AG08395 (cell line): ENCODE results near the gene MDFIC.

Source experiments
- DNase-seq: peaks from one replicate; pipeline ENCODE4 v3.0.0; 2012; ENCODE audit warnings: mixed read lengths, low spot score

MDFIC gene

GRCh38 chr7:114928060-114928459 lies 6.2 kb downstream of the MDFIC start:
- no peak for DNase-seq

- DNase-seq = no peak
Observed at GRCh38 chr7:114929570-114929969, 7.7 kb downstream of the MDFIC start.

GRCh38 chr7:114930107-114930661 lies 8.3 kb downstream of the MDFIC start:
- no peak for DNase-seq

GRCh38 chr7:114930829-114931655 lies 9.1 kb downstream of the MDFIC start:
- DNase-seq = no peak

- no peak for DNase-seq
Observed at GRCh38 chr7:114931656-114932011, 9.7 kb downstream of the MDFIC start.

- DNase-seq = no peak
Observed at GRCh38 chr7:114932991-114933390, 11.1 kb downstream of the MDFIC start.

GRCh38 chr7:114933658-114934057 lies 11.8 kb downstream of the MDFIC start:
- no peak for DNase-seq

GRCh38 chr7:114934086-114934485 lies 12.2 kb downstream of the MDFIC start:
- no peak for DNase-seq

GRCh38 chr7:114934713-114935112 lies 12.8 kb downstream of the MDFIC start:
- DNase-seq = no peak

- DNase-seq = no peak
Observed at GRCh38 chr7:114936471-114936870, 14.6 kb downstream of the MDFIC start.

GRCh38 chr7:114937446-114937845 lies 15.6 kb downstream of the MDFIC start:
- DNase-seq = no peak

- no peak for DNase-seq
Observed at GRCh38 chr7:114938785-114939184, 16.9 kb downstream of the MDFIC start.

- no peak for DNase-seq
Observed at GRCh38 chr7:114939484-114940097, 17.7 kb downstream of the MDFIC start.

GRCh38 chr7:114940220-114940619 lies 18.3 kb downstream of the MDFIC start:
- DNase-seq = no peak

GRCh38 chr7:114941692-114942091 lies 19.8 kb downstream of the MDFIC start:
- no peak for DNase-seq

GRCh38 chr7:114942446-114943175 lies 20.7 kb downstream of the MDFIC start:
- no peak for DNase-seq

GRCh38 chr7:114943530-114943929 lies 21.6 kb downstream of the MDFIC start:
- DNase-seq = no peak

GRCh38 chr7:114943953-114944744 lies 22.3 kb downstream of the MDFIC start:
- DNase-seq = no peak

- DNase-seq = peak; percentile 93
Observed at GRCh38 chr7:114944745-114945625, 23.1 kb downstream of the MDFIC start.

GRCh38 chr7:114949231-114949630 lies 27.3 kb downstream of the MDFIC start:
- DNase-seq = peak; percentile 40

GRCh38 chr7:114952296-114952695 lies 30.4 kb downstream of the MDFIC start:
- DNase-seq = no peak
